Astrocyte (in vitro differentiated cells and primary cell): ENCODE data around the gene MT1G.

Experiments used
- EZH2 ChIP-seq: IDR thresholded peaks from 2 replicates; pipeline ENCODE4 v1.6.1; 2012; ENCODE audit warnings: mild to moderate bottlenecking, low read length, inconsistent platforms; ENCODE audit not compliant: insufficient read depth
- TF ChIP-seq, protein P1 (sequence below): IDR thresholded peaks from 2 replicates; pipeline ENCODE4 v1.5.1; 2011; ENCODE audit warnings: low read depth, mild to moderate bottlenecking, inconsistent platforms, low read length, moderate library complexity; ENCODE audit not compliant: insufficient read depth

DNA sequence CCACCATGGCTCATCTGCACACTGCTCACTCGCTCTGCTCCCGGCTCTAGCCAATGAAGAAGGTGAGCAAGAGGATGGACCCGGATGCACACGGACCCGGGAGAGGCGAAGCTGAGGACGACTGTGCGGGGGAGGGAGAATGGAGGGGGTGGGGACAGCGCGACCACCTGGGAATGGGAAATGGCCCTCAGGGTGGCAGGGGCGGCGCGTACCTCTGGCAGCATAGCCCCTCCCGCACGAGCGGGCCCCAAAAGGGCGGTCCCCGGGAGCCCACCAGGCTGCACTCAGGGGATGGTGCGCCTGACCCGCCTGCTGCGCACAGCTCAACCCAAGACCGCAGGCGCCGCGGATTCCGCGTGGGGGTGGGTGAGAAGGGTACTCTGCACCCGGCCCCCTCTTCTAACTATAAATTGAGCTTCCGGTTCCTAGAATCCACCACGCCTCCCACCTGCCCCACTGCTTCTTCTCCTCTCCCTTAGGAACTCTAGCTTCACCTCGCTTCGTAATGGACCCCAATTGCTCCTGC lies 7.9 kb upstream of the MT1G start:
- TF ChIP-seq EZH2 = no peak
- TF ChIP-seq, protein P1, sequence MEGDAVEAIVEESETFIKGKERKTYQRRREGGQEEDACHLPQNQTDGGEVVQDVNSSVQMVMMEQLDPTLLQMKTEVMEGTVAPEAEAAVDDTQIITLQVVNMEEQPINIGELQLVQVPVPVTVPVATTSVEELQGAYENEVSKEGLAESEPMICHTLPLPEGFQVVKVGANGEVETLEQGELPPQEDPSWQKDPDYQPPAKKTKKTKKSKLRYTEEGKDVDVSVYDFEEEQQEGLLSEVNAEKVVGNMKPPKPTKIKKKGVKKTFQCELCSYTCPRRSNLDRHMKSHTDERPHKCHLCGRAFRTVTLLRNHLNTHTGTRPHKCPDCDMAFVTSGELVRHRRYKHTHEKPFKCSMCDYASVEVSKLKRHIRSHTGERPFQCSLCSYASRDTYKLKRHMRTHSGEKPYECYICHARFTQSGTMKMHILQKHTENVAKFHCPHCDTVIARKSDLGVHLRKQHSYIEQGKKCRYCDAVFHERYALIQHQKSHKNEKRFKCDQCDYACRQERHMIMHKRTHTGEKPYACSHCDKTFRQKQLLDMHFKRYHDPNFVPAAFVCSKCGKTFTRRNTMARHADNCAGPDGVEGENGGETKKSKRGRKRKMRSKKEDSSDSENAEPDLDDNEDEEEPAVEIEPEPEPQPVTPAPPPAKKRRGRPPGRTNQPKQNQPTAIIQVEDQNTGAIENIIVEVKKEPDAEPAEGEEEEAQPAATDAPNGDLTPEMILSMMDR = no peak
